HG03354 (cell line): ENCODE results near the gene GLRX.
"Not testable (repeated sequence)": the region's sequence is repeated elsewhere in the genome, so short reads cannot be mapped to it uniquely, and the experiment has no call there.

Experiments
- ATAC-seq: cut with Tn5 transposase; IDR thresholded peaks from one replicate; pipeline ENCODE4 v1.9.1; 2021; ENCODE audit warnings: mild to moderate bottlenecking; ENCODE audit not compliant: unreplicated experiment, poor library complexity, severe bottlenecking

Gene GLRX

GRCh38 chr5:95835682-95836385, 13.3 kb upstream of the GLRX start:
- no peak for ATAC-seq

GRCh38 chr5:95832664-95833063, 10.1 kb upstream of the GLRX start:
- ATAC-seq = no peak

- ATAC-seq = no peak
These were observed 7.7 kb upstream of the GLRX start for GRCh38 chr5:95830226-95830625.

- no peak for ATAC-seq
These were observed 5.3 kb upstream of the GLRX start for GRCh38 chr5:95827892-95828246.

- ATAC-seq = no peak
These were observed 4.7 kb upstream of the GLRX start for GRCh38 chr5:95826949-95827891.

- no peak for ATAC-seq
These were observed 3.0 kb upstream of the GLRX start for GRCh38 chr5:95825495-95825894.

- no peak for ATAC-seq
These were observed 2.2 kb upstream of the GLRX start for GRCh38 chr5:95824747-95825146.

GRCh38 chr5:95823738-95824609, 1.4 kb upstream of the GLRX start:
- ATAC-seq = peak; percentile 54

- peak; percentile 12 for ATAC-seq
These were observed 752 bp upstream of the GLRX start for GRCh38 chr5:95823218-95823737.

- peak; percentile 54 for ATAC-seq
These were observed 434 bp downstream of the GLRX start for GRCh38 chr5:95822043-95822541.

- ATAC-seq = peak; percentile 19
These were observed 1.2 kb downstream of the GLRX start for GRCh38 chr5:95821110-95822021.

- ATAC-seq = no peak
These were observed 4.1 kb downstream of the GLRX start for GRCh38 chr5:95818181-95819147.

GRCh38 chr5:95817430-95817829, 5.1 kb downstream of the GLRX start:
- ATAC-seq = no peak

GRCh38 chr5:95816776-95817175, 5.8 kb downstream of the GLRX start:
- ATAC-seq = no peak

GRCh38 chr5:95816341-95816740, 6.2 kb downstream of the GLRX start:
- ATAC-seq = no peak

- no peak for ATAC-seq
These were observed 7.3 kb downstream of the GLRX start for GRCh38 chr5:95815155-95815729.

GRCh38 chr5:95813035-95813434, 9.5 kb downstream of the GLRX start:
- ATAC-seq = not testable (repeated sequence)
